IMR-90 (cell line): ENCODE data around the gene CHMP1A. TPM values are rescaled to one million over a fixed set of nuclear protein-coding genes. Genes with fewer than 3 reads are reported as not detected.

ENCODE experiments used
- ATAC-seq: fragments of 200-7000 bp; cut with Tn5 transposase; 2 replicates; pipeline ENCODE4 v1.9.1; 2020; ENCODE audit warnings: low read depth, mild to moderate bottlenecking, moderate library complexity
- BruUV-seq: library from RNA; stranded (reverse); fragments of 400-500 nt; replicated peaks from 2 replicates; lab custom pipeline; 2021; lab: Mats Ljungman, UMichigan
- CTCF ChIA-PET: fragments of 300-600 bp; formaldehyde crosslinking; extraction: SDS; loops from one replicate; lab custom pipeline; 2021; ENCODE audit warnings: antibody characterized with exemption; lab: Yijun Ruan, JAX
- POLR2A ChIA-PET: fragments of 300-600 bp; sonication (Branson Sonifier 250); formaldehyde crosslinking; loops from one replicate; lab custom pipeline; 2022; ENCODE audit warnings: antibody characterized with exemption; ENCODE audit not compliant: unreplicated experiment; lab: Charles Lee
- DNase-seq: peaks from one replicate; pipeline ENCODE4 v3.0.0; 2013
- H2AFZ ChIP-seq: replicated peaks from 2 replicates; pipeline ENCODE3; 2013; ENCODE audit warnings: low read length, mild to moderate bottlenecking; ENCODE audit not compliant: poor library complexity
- H2AK5ac ChIP-seq: 2 replicates; pipeline ENCODE4 v1.6.1; 2013; ENCODE audit warnings: low read depth, low read length, inconsistent platforms
- H2AK9ac ChIP-seq: replicated peaks from 2 replicates; pipeline ENCODE3; 2013; ENCODE audit warnings: mild to moderate bottlenecking, low read depth, low read length, moderate library complexity; ENCODE audit not compliant: poor library complexity
- H2BK120ac ChIP-seq: 2 replicates; pipeline ENCODE4 v1.6.1; 2013; ENCODE audit warnings: low read depth, low read length, inconsistent platforms
- H2BK15ac ChIP-seq: 3 replicates; pipeline ENCODE4 v1.6.1; 2013; ENCODE audit warnings: low read depth, low read length, inconsistent platforms
- H2BK20ac ChIP-seq: 2 replicates; pipeline ENCODE4 v1.6.1; 2013; ENCODE audit warnings: low read depth, mild to moderate bottlenecking, inconsistent platforms, low read length, moderate library complexity
- H2BK5ac ChIP-seq: 2 replicates; pipeline ENCODE4 v1.6.1; 2013; ENCODE audit warnings: mild to moderate bottlenecking, low read depth, low read length, inconsistent platforms; ENCODE audit not compliant: poor library complexity, severe bottlenecking
- H3K14ac ChIP-seq: replicated peaks from 2 replicates; pipeline ENCODE4 v1.6.1; 2013; ENCODE audit warnings: low read depth, low read length, inconsistent platforms
- H3K18ac ChIP-seq: 2 replicates; pipeline ENCODE4 v1.6.1; 2013; ENCODE audit warnings: low read depth, low read length, control low read depth
- H3K23ac ChIP-seq: 2 replicates; pipeline ENCODE4 v1.6.1; 2013; ENCODE audit warnings: low read depth, low read length, inconsistent platforms
- H3K27ac ChIP-seq: 2 replicates; pipeline ENCODE4 v1.5.1; 2013; ENCODE audit warnings: mild to moderate bottlenecking, control low read depth, low read length; ENCODE audit not compliant: insufficient read depth
- H3K27me3 ChIP-seq: 2 replicates; pipeline ENCODE4 v1.6.1; 2013; ENCODE audit warnings: low read length; ENCODE audit not compliant: control insufficient read depth, insufficient read depth
- H3K36me3 ChIP-seq: 2 replicates; pipeline ENCODE4 v1.6.1; 2013; ENCODE audit warnings: low read length, mixed read lengths; ENCODE audit not compliant: control insufficient read depth, insufficient read depth
- H3K4ac ChIP-seq: 2 replicates; pipeline ENCODE4 v1.6.1; 2013; ENCODE audit warnings: low read depth, low read length, inconsistent platforms
- H3K4me1 ChIP-seq: 2 replicates; pipeline ENCODE4 v1.6.1; 2013; ENCODE audit warnings: low read length, mixed read lengths; ENCODE audit not compliant: control insufficient read depth, insufficient read depth
- H3K4me2 ChIP-seq: 2 replicates; pipeline ENCODE4 v1.6.1; 2013; ENCODE audit warnings: low read depth, mild to moderate bottlenecking, control low read depth, low read length, moderate library complexity
- H3K4me3 ChIP-seq: 2 replicates; pipeline ENCODE4 v1.5.1; 2013; ENCODE audit warnings: low read depth, mild to moderate bottlenecking, control low read depth, low read length, moderate library complexity; ENCODE audit not compliant: insufficient read depth
- H3K56ac ChIP-seq: 2 replicates; pipeline ENCODE4 v1.6.1; 2013; ENCODE audit warnings: low read length, inconsistent platforms; ENCODE audit not compliant: insufficient read depth; ENCODE audit errors: extremely low read depth
- H3K79me1 ChIP-seq, 2 experiments: 2 replicates each; pipeline ENCODE4 v1.6.1; 2013; ENCODE audit warnings: low read length in 2 of 2, inconsistent platforms in 1 of 2, low read depth in 1 of 2
- H3K9ac ChIP-seq: 2 replicates; pipeline ENCODE4 v1.6.1; 2013; ENCODE audit warnings: low read depth, low read length, control low read depth
- H3K9me1 ChIP-seq: 2 replicates; pipeline ENCODE4 v1.6.1; 2013; ENCODE audit warnings: low read length, inconsistent platforms; ENCODE audit not compliant: insufficient read depth
- H3K9me3 ChIP-seq: 2 replicates; pipeline ENCODE4 v1.6.1; 2013; ENCODE audit warnings: low read length; ENCODE audit not compliant: control insufficient read depth, insufficient read depth
- H4K20me1 ChIP-seq: 2 replicates; pipeline ENCODE4 v1.6.1; 2013; ENCODE audit warnings: low read length, inconsistent platforms; ENCODE audit not compliant: insufficient read depth
- H4K5ac ChIP-seq: 2 replicates; pipeline ENCODE4 v1.6.1; 2013; ENCODE audit warnings: mild to moderate bottlenecking, low read depth, low read length, control low read depth
- H4K8ac ChIP-seq, 2 experiments: 2 replicates each; pipeline ENCODE4 v1.6.1; 2013; ENCODE audit warnings: low read depth in 2 of 2, low read length in 2 of 2, control low read depth in 1 of 2, inconsistent platforms in 1 of 2
- H4K91ac ChIP-seq: 2 replicates; pipeline ENCODE4 v1.6.1; 2013; ENCODE audit warnings: low read depth, low read length, inconsistent platforms; ENCODE audit not compliant: insufficient read depth
- CHD1 ChIP-seq: IDR thresholded peaks from 2 replicates; pipeline ENCODE4 v1.6.1; 2012; ENCODE audit warnings: low read depth, low read length, improper control_type of control experiment
- MAZ ChIP-seq: IDR thresholded peaks from 2 replicates; pipeline ENCODE4 v1.6.1; 2012; ENCODE audit warnings: low read depth, mild to moderate bottlenecking, low read length, improper control_type of control experiment, moderate library complexity, borderline replicate concordance
- WGBS, 2 experiments: methylation state at CpG; one replicate each; pipeline versions ENCODE4 v1.1.5 to v1.1.7; 2013; ENCODE audit warnings: missing lambda C conversion rate in 2 of 2; ENCODE audit not compliant: insufficient read length in 1 of 2; ENCODE audit errors: extremely low coverage in 2 of 2; 5-methylcytosine and 5-hydroxymethylcytosine counted together
- dilution Hi-C: fragments of 300-500 bp; cut with HindIII; formaldehyde crosslinking; loops from one replicate; pipeline ENCODE4 v1.14.3; 2018; ENCODE audit warnings: low sequenced_read_pairs; ENCODE audit not compliant: unreplicated experiment
- in situ Hi-C: fragments of 300-500 bp; cut with MboI; formaldehyde crosslinking; loops from 3 replicates; pipeline ENCODE4 v1.14.3; 2019; ENCODE audit warnings: low sequenced_read_pairs, inconsistent platforms, mixed read lengths
- intact Hi-C: fragments of 100-400 bp; cut with micrococcal nuclease; formaldehyde crosslinking; loops from 2 replicates; pipeline ENCODE4 v1.10.0; 2022
- polyA plus RNA-seq, 3 experiments: library from polyadenylated mRNA; depleted of rRNA; stranded (reverse); fragments of >200 nt; gene quantifications; 2 replicates each; pipeline ENCODE4 v1.2.3, GENCODE V29; 2012; ENCODE audit warnings: low replicate concordance in 1 of 3
- total RNA-seq: library from RNA; depleted of rRNA; stranded (reverse); fragments of >200 nt; gene quantifications from 2 replicates; pipeline ENCODE4 v1.2.3, GENCODE V29; 2012

CHMP1A gene
- total and polyA plus RNA-seq, 2 of the 4 experiments (the other 2 are of a cell fraction): 97.3 to 99.8 TPM

- Histone ChIP-seq H2BK20ac (no peak overlapping the region), H3K36me3 (no peaks in the 10 kb centered on the region; the same call in 1 of the 2 replicates), H2BK15ac (no peak overlapping the region), H3K27ac (no peak overlapping the region), H4K8ac (no peak overlapping the region), H3K23ac (no peak overlapping the region), H3K9me1 (peaks cover 5% of the 10 kb centered on the region), H3K27me3 (no peaks in the 10 kb centered on the region), H3K56ac (no peak overlapping the region), H3K4me3 (no peak overlapping the region), H4K20me1 (peaks cover 10% of the 10 kb centered on the region), H2AK5ac (peak overlapping the region; percentile 43; the same call in 1 of the 2 replicates), H3K4me1 (peaks cover 12% of the 10 kb centered on the region), H3K79me1 (no peaks in the 10 kb centered on the region), H3K4ac (peak overlapping the region; percentile 32; the same call in 1 of the 2 replicates), H3K18ac (no peak overlapping the region), H3K14ac (no peak overlapping the region), H4K5ac (no peak overlapping the region), H2BK120ac (no peak overlapping the region), H3K4me2 (no peak overlapping the region), H3K9ac (no peak overlapping the region), H3K9me3 (no peaks in the 10 kb centered on the region), H2AK9ac (peak overlapping the region; percentile 39), H2BK5ac (no peak overlapping the region), H4K91ac (no peak overlapping the region; the same call in 1 of the 2 replicates), H2AFZ (peak overlapping the region; percentile 40)
- ATAC-seq: no peak
- TF ChIP-seq CHD1 (no peak), MAZ (no peak)
- intact Hi-C loops (no loop called here), dilution Hi-C loops (no loop called here), in situ Hi-C loops (no loop called here)
- ChIA-PET POLR2A (no interaction called here), CTCF (interaction anchor here (0.7 kb wide), 1 partner anchor 71 kb away, joined by 3 read pairs; no protein-coding TSS in a partner anchor)
- DNase-seq: no peak
- BruUV-seq: no TSS peak
- WGBS, 2 experiments: 33% methylated on average over 3 of the region's 10 CpGs; no CpG with 5 or more reads in 1 of the 2 experiments
Observed at GRCh38 chr16:89599902-89600301, 57.6 kb downstream of the CHMP1A start.
